Upper lobe of left lung (tissue), 4 donors: Measurements from ENCODE around the gene SMPD3.

Experiments
- EP300 ChIP-seq, 4 donors: sonication (generic); formaldehyde crosslinking; IDR thresholded peaks; one replicate each; pipeline ENCODE4 v1.5.1; 2017; ENCODE audit warnings: antibody characterized with exemption in 4 of 4, control low read depth in 2 of 4
- POLR2A ChIP-seq, 4 donors: fragments of 450-650 bp; IDR thresholded peaks; one replicate each; pipeline ENCODE4 v1.5.1; 2016 to 2017; ENCODE audit warnings: antibody characterized with exemption in 4 of 4, mild to moderate bottlenecking in 2 of 4
- TF ChIP-seq, protein P1 (sequence below), 6 experiments: fragments of 450-650 bp in 4 of 6; fragments of 200-600 bp in 2 of 6; sonication (generic) in 2 of 6; IDR thresholded peaks; one replicate each; pipeline ENCODE4 v1.5.1; 2016 to 2019; ENCODE audit warnings: antibody characterized with exemption in 6 of 6

DNA sequence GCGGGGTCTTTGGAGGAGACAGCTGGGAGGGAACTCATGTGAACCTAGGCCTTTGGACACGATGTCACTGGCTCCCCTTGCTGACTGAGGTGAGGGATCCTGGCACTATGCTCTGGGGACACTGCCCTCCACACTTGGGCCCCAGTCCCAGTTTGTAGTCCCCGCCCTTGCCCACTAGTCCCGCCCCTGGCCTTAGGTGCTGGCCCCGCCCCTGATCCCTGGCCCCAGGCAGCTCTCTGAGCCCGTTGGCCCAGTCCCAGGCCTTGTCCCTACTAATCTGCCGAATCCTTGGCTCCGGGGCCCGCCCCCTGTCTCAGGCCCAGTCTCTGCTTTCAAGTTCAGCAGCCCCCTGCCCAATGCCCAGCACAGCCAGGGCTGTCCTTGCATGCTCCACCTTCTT, 61.0 kb downstream of the SMPD3 start:
- TF ChIP-seq, protein P1, sequence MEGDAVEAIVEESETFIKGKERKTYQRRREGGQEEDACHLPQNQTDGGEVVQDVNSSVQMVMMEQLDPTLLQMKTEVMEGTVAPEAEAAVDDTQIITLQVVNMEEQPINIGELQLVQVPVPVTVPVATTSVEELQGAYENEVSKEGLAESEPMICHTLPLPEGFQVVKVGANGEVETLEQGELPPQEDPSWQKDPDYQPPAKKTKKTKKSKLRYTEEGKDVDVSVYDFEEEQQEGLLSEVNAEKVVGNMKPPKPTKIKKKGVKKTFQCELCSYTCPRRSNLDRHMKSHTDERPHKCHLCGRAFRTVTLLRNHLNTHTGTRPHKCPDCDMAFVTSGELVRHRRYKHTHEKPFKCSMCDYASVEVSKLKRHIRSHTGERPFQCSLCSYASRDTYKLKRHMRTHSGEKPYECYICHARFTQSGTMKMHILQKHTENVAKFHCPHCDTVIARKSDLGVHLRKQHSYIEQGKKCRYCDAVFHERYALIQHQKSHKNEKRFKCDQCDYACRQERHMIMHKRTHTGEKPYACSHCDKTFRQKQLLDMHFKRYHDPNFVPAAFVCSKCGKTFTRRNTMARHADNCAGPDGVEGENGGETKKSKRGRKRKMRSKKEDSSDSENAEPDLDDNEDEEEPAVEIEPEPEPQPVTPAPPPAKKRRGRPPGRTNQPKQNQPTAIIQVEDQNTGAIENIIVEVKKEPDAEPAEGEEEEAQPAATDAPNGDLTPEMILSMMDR (IDR thresholded peaks at IDR 0.05): no peak
- no peak for TF ChIP-seq POLR2A (IDR thresholded peaks at IDR 0.05)
- TF ChIP-seq EP300 (IDR thresholded peaks at IDR 0.05): no peak
